Left renal pelvis (tissue), 4 donors: ENCODE measurements around the gene ZNF469. TPM values are rescaled to one million over a fixed set of nuclear protein-coding genes. Genes with fewer than 3 reads are reported as not detected.

Source experiments
- DNase-seq, 4 donors: peaks; one replicate each; pipeline ENCODE4 v3.0.0-alpha.2; 2013; ENCODE audit warnings: low read depth in 4 of 4, low spot score in 3 of 4
- polyA plus RNA-seq, 4 donors: library from polyadenylated mRNA; unstranded; fragments of 120-200 nt; gene quantifications; one replicate each; pipeline ENCODE4 v1.2.1, GENCODE V29; 2013; ENCODE audit not compliant: insufficient read length in 4 of 4

Gene ZNF469
- polyA plus RNA-seq, 4 donors: 1.3 to 6.8 (median 1.4) TPM

GRCh38 chr16:88375996-88376834 is 6.5 kb upstream of the ZNF469 start:
- DNase-seq: no peak

- DNase-seq: no peak
These were observed 5.7 kb upstream of the ZNF469 start for GRCh38 chr16:88376835-88377726.

DNA sequence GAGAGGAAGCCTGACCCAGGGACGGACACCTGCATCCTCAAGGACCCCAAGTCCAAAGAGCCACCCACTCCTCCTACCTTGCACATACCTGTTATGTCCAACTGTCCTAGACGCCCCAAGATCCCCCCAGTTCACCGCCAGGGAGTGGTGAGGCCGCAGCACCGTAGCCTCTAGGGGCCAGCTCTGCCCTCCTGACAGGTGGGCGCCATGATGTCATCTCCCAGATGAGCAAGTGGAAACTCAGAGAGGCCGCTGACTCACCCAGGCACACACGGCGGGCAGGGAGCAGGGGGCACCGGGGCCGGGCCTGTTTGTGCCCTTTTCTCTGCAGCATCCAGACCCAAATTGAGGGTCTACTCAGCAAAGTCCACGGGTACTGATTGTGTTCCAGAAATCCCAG is 4.8 kb upstream of the ZNF469 start:
- DNase-seq: no peak

- no peak for DNase-seq
These were observed 4.4 kb upstream of the ZNF469 start for GRCh38 chr16:88378401-88378800.

GRCh38 chr16:88378836-88379693 is 3.7 kb upstream of the ZNF469 start:
- no peak for DNase-seq

GRCh38 chr16:88379694-88380040 is 3.1 kb upstream of the ZNF469 start:
- no peak for DNase-seq

DNA sequence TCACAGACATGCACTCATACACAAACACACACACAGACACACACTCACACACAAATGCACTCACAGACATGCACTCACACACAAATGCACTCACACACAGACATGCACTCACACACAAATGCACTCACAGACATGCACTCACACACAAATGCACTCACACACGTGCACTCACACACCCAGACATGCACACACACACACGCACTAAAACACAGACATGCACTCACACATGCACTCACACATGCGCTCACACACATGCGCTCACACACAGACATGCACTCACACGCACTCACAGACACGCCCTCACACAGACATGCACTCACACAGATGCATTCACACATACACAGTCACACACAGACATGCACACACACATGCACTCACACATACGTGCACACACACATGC is 2.7 kb upstream of the ZNF469 start:
- DNase-seq: no peak

GRCh38 chr16:88380619-88381018 is 2.1 kb upstream of the ZNF469 start:
- DNase-seq: no peak

GRCh38 chr16:88381820-88382451 is 823 bp upstream of the ZNF469 start:
- DNase-seq: no peak

DNA sequence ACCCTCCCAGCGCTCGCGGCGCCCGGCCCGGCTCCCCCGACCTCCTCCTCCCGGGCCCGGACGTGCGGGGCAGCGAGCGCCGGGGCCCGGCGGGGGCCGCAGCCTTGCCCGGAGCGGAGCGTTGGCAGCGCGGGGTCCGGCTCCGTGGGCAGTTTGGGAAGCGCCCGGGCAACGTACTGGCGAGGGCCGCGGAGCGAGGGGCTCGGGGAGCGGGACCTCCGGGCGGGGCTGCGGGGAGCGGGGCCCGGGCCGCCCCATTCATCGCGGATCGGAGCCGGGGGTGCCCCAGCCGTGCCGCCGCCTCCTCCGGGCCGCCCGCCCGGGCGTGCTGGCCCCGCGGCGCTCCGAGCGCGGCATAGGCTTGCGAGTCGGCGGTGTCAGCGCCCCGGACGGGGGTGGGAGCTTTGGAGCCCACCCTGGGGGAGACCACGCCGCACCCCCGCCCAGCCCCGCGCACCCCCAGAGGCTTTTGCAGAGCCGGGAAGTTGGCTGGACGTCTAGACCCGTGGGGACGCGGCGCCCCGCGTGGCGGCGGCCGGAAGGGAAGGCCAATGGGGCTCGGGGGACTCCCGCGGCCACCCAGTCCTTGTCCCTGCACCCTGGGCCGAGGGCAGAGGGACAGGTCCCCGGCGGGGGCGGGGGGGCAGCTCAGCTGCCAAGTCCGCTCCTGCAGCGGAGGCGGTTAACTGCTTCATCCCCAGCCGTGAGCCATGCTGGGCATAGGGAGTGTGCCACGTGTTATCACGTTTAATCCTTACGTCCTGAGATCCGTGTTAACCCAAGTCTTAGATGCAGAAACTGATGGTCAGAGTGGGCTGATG is 852 bp downstream of the ZNF469 start:
- no peak for DNase-seq

DNA sequence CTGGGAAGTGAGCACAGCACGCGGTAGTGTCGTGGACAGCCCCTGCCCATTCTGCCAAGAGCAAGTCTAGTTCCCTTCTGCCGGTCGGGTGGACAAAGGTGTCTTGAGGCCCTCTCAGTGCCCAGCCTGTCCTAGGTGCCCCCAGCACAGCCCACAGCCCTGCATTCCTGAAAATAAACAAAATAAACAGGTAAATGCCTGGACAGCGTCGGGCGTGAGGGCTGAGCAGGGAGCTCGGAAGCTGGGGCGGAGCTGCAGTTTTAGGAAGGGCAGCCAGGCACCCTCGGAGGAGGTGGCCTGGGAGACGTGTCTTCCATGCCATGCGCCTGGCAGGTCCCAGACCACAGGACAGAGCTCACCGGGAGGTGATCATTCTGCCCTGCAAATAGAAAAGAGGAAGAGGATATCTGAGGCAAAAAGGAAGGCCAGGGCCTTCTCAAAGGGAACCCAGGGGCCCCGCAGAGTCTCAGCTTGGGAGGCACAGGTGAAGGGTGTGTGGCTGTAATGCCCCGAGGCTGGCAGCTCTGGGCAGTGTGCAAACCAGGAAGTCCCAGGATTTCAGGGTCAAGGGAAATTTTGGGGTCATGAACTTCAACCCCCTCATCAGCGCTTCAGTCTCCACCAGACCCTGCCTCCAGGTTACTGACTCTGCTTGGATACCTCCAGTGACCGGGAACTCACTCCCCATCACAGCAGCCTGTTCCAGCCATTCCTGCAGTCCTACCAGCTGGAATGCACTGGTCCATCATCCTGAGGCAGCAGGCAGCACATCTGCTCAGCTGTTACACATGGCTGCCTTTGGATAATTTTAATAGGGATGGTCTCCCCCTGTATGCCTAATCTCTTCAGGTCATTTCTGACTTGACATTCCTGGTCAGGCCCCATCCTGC is 1.7 kb downstream of the ZNF469 start:
- no peak for DNase-seq

DNA sequence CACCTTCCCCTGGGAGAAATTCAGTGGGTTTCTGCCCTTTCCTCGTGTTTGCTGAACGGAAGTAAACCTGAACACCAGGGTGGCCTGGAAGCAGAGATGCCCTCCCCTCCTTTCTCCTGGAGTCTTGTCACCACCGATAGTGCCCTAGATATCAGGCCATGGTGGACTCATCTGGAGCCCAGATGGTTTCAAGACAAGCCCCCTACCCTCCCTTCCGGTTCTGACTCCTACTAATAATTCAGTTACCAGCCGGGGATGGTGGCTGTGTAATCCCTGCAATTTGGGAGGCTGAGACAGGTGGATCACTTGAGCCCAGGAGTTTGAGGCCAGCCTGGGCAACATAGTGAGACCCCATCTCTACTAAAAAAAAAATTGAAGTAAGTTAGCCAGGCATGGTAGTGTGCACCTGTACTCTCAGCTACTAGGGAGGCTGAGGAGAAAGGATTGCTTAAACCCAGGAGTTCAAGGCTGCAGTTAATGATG is 2.4 kb downstream of the ZNF469 start:
- no peak for DNase-seq

DNA sequence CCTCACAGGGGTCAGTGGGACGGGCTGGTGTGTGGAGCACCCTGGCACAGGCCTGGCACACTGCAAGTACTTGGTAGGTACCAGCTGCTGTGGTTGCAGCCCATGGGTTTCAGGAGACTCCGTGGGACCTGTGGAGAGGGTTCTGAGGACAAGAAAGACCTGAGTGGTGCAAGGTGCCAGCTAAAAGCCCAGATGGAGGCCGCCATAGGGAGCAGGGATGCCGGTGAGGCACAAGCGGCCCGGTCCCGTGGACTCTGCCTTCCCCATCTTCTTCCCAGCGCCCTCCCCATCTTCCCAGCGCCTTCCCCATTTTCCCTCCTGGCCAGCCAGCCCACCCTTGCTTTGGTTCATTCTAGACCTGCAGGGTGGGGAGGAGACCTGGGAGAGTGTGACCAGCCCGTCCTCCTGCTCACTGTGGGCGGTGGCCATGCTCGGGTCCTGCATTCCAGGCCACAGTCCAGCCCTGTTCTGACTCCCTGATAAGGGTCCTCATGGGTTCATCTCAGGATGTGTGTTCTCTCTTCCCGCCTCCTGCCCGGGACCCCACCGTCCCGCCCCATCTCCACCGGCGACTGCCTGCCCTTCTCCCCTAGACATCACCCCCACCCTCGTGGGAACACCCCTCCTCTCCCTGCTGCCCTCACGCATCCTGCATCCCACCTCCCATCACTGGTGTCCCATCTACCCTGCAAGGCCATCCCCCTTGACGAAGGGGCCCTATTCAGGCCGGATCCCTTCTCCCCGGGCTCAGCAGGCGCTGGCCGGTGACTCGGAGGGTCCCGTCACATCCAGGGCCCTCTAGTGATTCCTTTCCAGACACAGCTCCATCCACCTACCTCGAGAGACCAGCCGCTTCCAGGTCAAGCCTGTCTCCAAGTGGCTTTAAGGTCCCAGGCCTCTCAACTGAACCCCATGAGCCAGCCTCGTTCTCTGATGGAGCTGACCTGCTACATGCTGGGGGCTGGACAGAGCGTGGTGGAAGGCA is 3.4 kb downstream of the ZNF469 start:
- no peak for DNase-seq

- no peak for DNase-seq
These were observed 4.5 kb downstream of the ZNF469 start for GRCh38 chr16:88387180-88387765.

DNA sequence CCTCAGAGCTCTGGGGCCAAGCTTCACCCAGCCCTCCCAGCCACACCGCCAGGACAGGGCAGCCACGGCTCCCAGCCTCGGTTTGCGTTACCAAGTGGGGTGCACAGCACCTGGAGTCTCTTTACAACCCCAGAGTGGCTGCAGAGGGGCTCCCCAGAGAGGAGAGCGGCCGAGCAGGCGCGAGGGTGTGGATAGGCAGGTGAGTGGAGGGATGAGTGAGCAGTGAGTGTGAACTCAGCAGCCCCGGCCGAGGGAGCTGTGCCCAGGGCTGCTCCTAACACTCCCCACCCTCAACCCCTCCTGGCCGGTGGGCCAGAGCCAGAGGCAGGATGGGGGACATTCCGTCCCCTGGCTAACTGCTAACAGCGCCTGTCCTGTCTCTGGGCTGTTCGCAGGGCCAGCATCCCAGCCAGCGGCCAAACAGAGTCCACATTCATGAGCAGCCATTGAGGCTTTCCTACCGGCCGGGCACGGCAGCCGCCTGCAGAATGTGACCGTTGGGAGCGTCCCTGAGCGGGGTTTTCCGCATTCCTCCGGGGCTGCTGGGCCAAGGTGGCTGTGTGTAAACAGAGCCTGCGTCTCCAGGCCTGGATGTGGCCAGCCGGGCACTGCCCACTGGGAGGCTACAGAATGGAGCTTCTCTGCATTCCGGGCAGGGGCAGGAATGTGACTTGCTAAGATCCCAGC is 5.3 kb downstream of the ZNF469 start:
- DNase-seq: no peak

DNA sequence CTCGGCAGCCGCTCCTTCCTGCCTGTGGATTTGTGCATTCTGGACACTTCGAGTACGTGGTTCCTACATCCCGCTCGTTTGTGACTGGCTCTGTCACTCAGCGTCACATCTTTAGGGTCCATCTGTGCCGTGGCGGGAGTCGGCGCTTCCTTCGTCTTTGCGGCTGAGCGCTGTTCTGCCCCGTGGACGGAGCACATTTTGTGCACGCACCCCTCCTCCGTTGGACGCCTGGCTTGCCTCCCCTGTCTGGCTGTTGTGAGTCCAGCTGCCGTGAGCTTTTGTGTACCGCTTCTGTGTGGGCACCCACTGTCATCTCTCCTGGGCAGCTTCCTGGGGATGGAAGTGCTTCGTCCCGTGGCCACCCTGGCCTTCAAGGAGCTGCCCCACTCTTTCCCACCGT is 6.4 kb downstream of the ZNF469 start:
- DNase-seq: no peak
